ENCODE results near the gene UGDH.

UGDH gene

DNA sequence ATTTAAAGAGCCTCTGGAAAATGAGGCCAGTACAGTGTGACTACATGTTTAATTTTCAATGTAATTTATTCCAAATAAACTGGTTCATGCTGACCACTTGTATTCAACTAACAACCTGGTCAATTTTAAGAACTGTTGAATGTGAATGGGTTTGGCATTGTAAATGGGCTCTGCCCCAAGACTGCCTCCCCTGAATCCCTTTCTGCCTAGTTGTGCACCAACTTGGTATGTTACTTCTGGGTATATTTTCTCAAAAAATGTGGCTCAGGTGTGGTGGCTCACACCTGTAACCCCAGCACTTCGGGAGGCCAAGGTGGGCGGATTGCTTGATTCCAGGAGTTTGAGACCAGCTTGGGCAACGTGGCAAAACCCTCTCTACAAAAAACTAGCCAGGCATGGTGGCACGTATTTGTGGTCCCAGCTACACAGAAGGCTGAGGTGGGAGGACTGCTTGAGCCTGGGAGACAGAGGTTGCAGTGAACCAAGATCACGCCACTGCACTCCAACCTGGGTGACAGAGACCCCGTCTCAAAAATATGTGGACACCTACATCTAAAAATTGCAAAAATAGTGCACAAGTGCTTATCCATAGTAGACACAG, 75.7 kb downstream of the UGDH start:
- no peak for DNase-seq

DNA sequence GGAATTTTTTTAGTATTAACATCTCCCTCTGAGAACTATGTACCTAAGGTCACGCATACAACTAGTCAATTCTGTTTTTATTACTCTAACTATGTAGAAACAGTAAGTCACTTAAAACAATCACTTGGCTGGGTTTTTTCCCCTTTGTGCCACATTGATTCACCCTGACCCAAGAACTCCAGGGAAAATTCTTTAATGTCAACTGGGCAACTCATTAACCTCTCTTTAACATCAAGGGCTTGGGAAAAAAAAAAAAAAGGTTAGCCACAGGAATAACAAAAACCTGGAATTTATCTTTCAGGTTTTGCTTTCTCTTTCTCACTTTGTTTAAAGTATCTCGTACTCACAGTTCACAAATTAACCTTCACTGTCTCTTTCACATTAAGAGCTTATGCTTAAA, 76.6 kb downstream of the UGDH start:
- DNase-seq: no peak
